ENCODE measurements around the gene CROCC2.

GRCh38 chr2:240858321-240858720, 47.8 kb upstream of the CROCC2 start:
- no peak for TF ChIP-seq CTCF (IDR thresholded peaks at IDR 0.05)
- TF ChIP-seq EZH2 (IDR thresholded peaks at IDR 0.05; ENCODE audit: borderline replicate concordance, insufficient read depth, low read depth, low read length, poor library complexity, severe bottlenecking): no peak

Data from B cell (primary cell).